HEK293T (cell line): ENCODE data around the gene ALG12.

ENCODE experiments used
- BHLHE40 ChIP-seq: fragments of 450-650 bp; IDR thresholded peaks from 2 replicates; pipeline ENCODE4 v1.6.1; 2016; ENCODE audit warnings: mild to moderate bottlenecking, moderate library complexity, borderline replicate concordance
- CTBP1 ChIP-seq: fragments of 450-650 bp; IDR thresholded peaks from 2 replicates; pipeline ENCODE4 v1.6.1; 2016; ENCODE audit warnings: borderline replicate concordance
- ELF4 ChIP-seq: fragments of 450-650 bp; IDR thresholded peaks from 2 replicates; pipeline ENCODE4 v1.6.1; 2017; ENCODE audit warnings: antibody characterized with exemption
- FOXM1 ChIP-seq: fragments of 450-650 bp; IDR thresholded peaks from 2 replicates; pipeline ENCODE4 v1.6.1; 2017; ENCODE audit warnings: mild to moderate bottlenecking, borderline replicate concordance
- HDGF ChIP-seq: fragments of 450-650 bp; IDR thresholded peaks from 2 replicates; pipeline ENCODE4 v1.6.1; 2017; ENCODE audit warnings: antibody characterized with exemption, borderline replicate concordance
- SP1 ChIP-seq: fragments of 450-650 bp; IDR thresholded peaks from 2 replicates; pipeline ENCODE4 v1.6.1; 2017

GRCh38 chr22:49861642-49862495 is 56.4 kb downstream of the ALG12 start:
- no peak for TF ChIP-seq SP1
- no peak for TF ChIP-seq HDGF
- TF ChIP-seq BHLHE40, result no peak
- TF ChIP-seq FOXM1, result no peak
- no peak for TF ChIP-seq CTBP1
- TF ChIP-seq ELF4, result no peak
